Thoracic aorta (tissue), 2 donors: ENCODE measurements around the gene FERMT3. TPM values are rescaled to one million over a fixed set of nuclear protein-coding genes. Genes with fewer than 3 reads are reported as not detected.

ENCODE experiments used
- ATAC-seq: fragments of 150-250 bp; one replicate; pipeline ENCODE4 v1.8.0; 2017; ENCODE audit warnings: low read depth; ENCODE audit not compliant: insufficient number of reproducible peaks, low FRiP score
- DNase-seq: peaks from one replicate; pipeline ENCODE4 v3.0.0-alpha.2; 2020; ENCODE audit warnings: low spot score
- H3K27ac ChIP-seq, 2 donors: fragments of 200-600 bp; sonication (generic); 1 replicate in 1 of 2; 2 replicates in 1 of 2; pipeline ENCODE4 v1.5.1; 2016; ENCODE audit warnings: mild to moderate bottlenecking in 2 of 2, moderate library complexity in 2 of 2
- H3K27me3 ChIP-seq: fragments of 200-600 bp; sonication (generic); replicated peaks from 2 replicates; pipeline ENCODE4 v1.6.0; 2016; ENCODE audit warnings: mild to moderate bottlenecking; ENCODE audit not compliant: insufficient read depth
- H3K36me3 ChIP-seq: fragments of 200-600 bp; sonication (generic); one replicate; pipeline ENCODE4 v1.5.1; 2016
- H3K4me1 ChIP-seq, 2 donors: fragments of 200-600 bp; sonication (generic); 1 replicate in 1 of 2; 2 replicates in 1 of 2; pipeline versions ENCODE4 v1.5.1 to v1.6.0; 2016; ENCODE audit warnings: low read depth in 2 of 2, mild to moderate bottlenecking in 1 of 2; ENCODE audit not compliant: control insufficient read depth in 1 of 2
- H3K4me3 ChIP-seq: fragments of 200-600 bp; sonication (generic); 2 replicates; pipeline ENCODE4 v1.5.1; 2016; ENCODE audit warnings: mild to moderate bottlenecking
- H3K9me3 ChIP-seq: fragments of 200-600 bp; sonication (generic); 2 replicates; pipeline ENCODE4 v1.5.1; 2016
- CTCF ChIP-seq: fragments of 200-600 bp; sonication (generic); IDR thresholded peaks from one replicate; pipeline ENCODE4 v1.5.1; 2019; ENCODE audit warnings: antibody characterized with exemption
- total RNA-seq, 2 donors: library from RNA; depleted of rRNA; stranded (reverse); fragments of >200 nt; gene quantifications; one replicate each; pipeline versions ENCODE4 v1.1.0 to v1.2.3, GENCODE V29; 2016

FERMT3 gene
- total RNA-seq, 2 donors from 2014 or later, result 47.2 to 66.6 TPM

DNA sequence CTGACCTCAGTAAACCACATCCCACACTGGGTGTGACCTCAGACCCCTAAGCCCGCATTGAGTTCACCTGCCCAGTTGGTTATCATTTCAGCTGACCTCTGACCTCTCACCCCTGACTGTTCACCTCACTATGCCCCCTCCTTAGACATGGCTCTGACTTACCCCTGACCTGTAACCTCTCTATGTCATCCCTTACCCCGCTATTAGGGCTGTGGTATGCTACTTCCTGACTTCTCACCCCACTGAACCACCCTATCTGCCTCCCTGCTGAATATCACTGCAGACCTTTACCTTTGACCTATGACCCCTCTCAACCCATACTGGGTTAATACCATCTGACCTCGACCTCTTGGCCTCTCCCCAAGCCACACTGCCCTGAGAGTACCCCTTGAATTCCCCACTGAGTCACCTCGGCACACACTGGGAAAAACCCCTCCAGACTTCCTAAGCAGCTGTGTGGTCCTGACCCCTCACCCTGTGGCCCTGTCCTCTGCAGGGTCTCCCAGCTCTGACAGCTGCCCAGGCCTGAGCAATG lies 53.1 kb downstream of the FERMT3 start:
- H3K27ac ChIP-seq, result no peak overlapping the region
- no peak for DNase-seq
- H3K9me3 ChIP-seq, result no peaks in the 10 kb centered on the region
- TF ChIP-seq CTCF, result no peak
- peaks cover 67% of the 10 kb centered on the region for H3K36me3 ChIP-seq
- no peak overlapping the region for H3K4me3 ChIP-seq
- no peaks in the 10 kb centered on the region for H3K27me3 ChIP-seq
- H3K4me1 ChIP-seq, result no peaks in the 10 kb centered on the region
- ATAC-seq, result no peak

DNA sequence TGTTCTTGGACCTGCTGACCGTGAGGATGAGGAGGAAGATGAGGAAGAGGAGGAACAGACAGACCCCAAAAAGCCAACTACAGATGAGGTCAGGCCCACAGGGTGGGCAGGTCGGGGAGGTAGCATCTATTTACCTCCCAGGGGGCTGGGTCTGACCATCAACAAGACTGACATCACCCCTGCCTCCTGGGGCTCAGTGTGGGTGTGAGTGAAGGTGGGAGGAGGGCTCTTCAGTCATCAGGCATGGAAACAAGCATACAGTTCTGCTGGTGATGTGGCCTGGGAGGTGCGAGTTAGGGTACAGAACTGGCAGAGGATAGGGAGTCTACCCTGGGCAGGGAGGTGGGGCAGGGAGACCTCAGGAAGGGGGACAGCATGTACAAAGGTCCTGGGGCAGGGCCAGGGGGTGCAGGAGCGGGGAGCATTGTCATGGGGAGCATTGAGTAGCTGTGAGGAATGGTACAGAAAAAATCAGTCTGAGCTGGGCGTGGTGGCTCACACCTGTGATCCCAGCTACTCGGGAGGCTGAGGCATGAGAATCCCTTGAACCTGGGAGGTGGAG lies 53.7 kb downstream of the FERMT3 start:
- Histone ChIP-seq H3K27me3 (no peaks in the 10 kb centered on the region), H3K4me3 (no peak overlapping the region), H3K4me1 (no peaks in the 10 kb centered on the region), H3K36me3 (peaks cover 68% of the 10 kb centered on the region), H3K27ac (no peak overlapping the region), H3K9me3 (no peaks in the 10 kb centered on the region)
- DNase-seq (no peak), ATAC-seq (no peak)
- TF ChIP-seq CTCF, result no peak

- Histone ChIP-seq H3K27ac (no peak overlapping the region), H3K4me3 (no peak overlapping the region), H3K4me1 (no peaks in the 10 kb centered on the region), H3K27me3 (no peaks in the 10 kb centered on the region), H3K36me3 (peaks cover 68% of the 10 kb centered on the region), H3K9me3 (no peaks in the 10 kb centered on the region)
- TF ChIP-seq CTCF, result no peak
- ATAC-seq (no peak), DNase-seq (no peak)
Observed at GRCh38 chr11:64261556-64262080, 55.1 kb downstream of the FERMT3 start.

DNA sequence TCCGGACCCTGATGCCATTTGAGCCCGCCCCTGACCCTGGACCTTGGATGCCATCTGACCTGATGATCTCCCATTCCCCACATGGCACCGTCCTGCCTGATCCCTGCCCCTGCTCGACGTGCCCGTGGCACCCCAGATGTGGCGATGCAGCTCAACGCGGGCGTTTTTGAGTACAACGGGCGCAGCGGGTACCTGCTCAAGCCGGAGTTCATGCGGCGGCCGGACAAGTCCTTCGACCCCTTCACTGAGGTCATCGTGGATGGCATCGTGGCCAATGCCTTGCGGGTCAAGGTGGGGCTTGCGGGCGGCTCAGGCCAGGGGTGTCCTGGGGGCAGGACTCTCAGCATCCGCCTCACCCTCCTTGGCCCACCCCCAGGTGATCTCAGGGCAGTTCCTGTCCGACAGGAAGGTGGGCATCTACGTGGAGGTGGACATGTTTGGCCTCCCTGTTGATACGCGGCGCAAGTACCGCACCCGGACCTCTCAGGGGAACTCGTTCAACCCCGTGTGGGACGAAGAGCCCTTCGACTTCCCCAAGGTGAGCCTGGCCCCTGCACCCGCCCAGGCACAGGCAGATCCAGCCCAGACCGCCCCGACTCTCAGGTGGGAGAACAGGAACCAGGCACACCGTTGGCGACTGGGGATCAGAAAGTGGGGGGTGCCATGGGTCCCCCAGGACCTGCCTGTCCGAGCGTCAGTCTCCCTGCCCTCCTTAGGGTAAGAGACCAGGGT lies 55.9 kb downstream of the FERMT3 start:
- Histone ChIP-seq H3K4me1 (no peaks in the 10 kb centered on the region), H3K27ac (no peak overlapping the region), H3K9me3 (no peaks in the 10 kb centered on the region), H3K36me3 (peaks cover 66% of the 10 kb centered on the region), H3K27me3 (no peaks in the 10 kb centered on the region), H3K4me3 (no peak overlapping the region)
- no peak for ATAC-seq
- no peak for TF ChIP-seq CTCF
- DNase-seq, result no peak
